ENCODE measurements around the gene TMCO6. TPM values are rescaled to one million over a fixed set of nuclear protein-coding genes. Genes with fewer than 3 reads are reported as not detected.
"Not testable (repeated sequence)": the region's sequence is repeated elsewhere in the genome, so short reads cannot be mapped to it uniquely, and the experiment has no call there.

Gene TMCO6
- total and polyA plus RNA-seq, 2 of the 8 experiments (the other 6 are each of a cell fraction or from before 2014, with no cell fraction given) = 29.0 to 40.9 TPM

DNA sequence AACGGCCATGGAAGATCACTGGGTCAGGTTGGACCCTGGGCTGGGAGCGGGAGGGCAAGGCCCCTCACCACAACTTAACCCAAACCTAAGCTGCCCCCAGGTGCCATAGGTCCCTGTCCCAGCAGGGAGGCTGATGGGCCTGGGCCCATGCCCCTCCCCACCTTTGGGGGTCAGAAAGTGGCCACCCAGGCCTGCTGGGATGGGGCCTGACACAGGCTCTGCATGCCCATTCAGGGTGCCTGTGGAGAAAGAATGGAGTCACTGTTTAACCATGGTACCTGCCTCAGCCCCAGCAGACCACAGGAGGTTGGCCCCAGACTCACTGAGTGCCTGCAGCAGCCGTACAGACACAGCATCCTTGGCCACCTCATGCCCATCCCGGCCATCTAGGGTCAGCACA is 31.8 kb downstream of the TMCO6 start:
- H4K20me1 ChIP-seq (replicated peaks in 1 of 2; ENCODE audit: control insufficient read depth in 1 of 2, insufficient read depth in 2 of 2, low read length in 2 of 2); H2AFZ ChIP-seq (ENCODE audit: low read length); H3K56ac ChIP-seq (replicated peaks; ENCODE audit: insufficient read length, low read depth, low read length); H4K8ac ChIP-seq (ENCODE audit: extremely low read depth, insufficient read depth, low read length); H4K91ac ChIP-seq (replicated peaks; ENCODE audit: insufficient read length, low read length); H3K4me1 ChIP-seq (replicated peaks in 1 of 4; ENCODE audit: control insufficient read depth in 3 of 4, insufficient read depth in 4 of 4, low read length in 3 of 4); H3K4ac ChIP-seq (replicated peaks; ENCODE audit: insufficient read length, low read depth, low read length); FAIRE-seq; H3K79me1 ChIP-seq (ENCODE audit: low read depth, low read length); H3K14ac ChIP-seq (ENCODE audit: insufficient read length); H2BK15ac ChIP-seq (ENCODE audit: low read length); H3K9ac ChIP-seq (replicated peaks in 1 of 4; ENCODE audit: extremely low read depth in 1 of 4, low read depth in 3 of 4, low read length in 3 of 4); H2BK5ac ChIP-seq (ENCODE audit: low read depth, low read length); H3K18ac ChIP-seq (ENCODE audit: extremely low read depth, low read length); H3K27ac ChIP-seq (ENCODE audit: low read depth, low read length); H3K9me3 ChIP-seq (ENCODE audit: insufficient read depth in 2 of 2, low read depth in 1 of 2, low read length in 1 of 2); H2BK120ac ChIP-seq (replicated peaks; ENCODE audit: low read depth, low read length); H2AK5ac ChIP-seq (ENCODE audit: low read depth, low read length); H3K23me2 ChIP-seq (ENCODE audit: low read depth, low read length); H3K4me2 ChIP-seq (ENCODE audit: insufficient read depth in 1 of 2, low read depth in 2 of 2, low read length in 2 of 2); H3K23ac ChIP-seq (ENCODE audit: insufficient read length); H4K5ac ChIP-seq (ENCODE audit: insufficient read length, low read depth, low read length); H3K4me3 ChIP-seq (ENCODE audit: extremely low read depth in 1 of 4, insufficient read depth in 2 of 4, low read depth in 3 of 4, low read length in 4 of 4); H3K27me3 ChIP-seq (replicated peaks in 1 of 4; ENCODE audit: control insufficient read depth in 3 of 4, extremely low read depth in 1 of 4, insufficient read depth in 3 of 4, low read length in 3 of 4); H2BK12ac ChIP-seq (ENCODE audit: low read depth, low read length); H2BK20ac ChIP-seq (ENCODE audit: low read length): not testable (repeated sequence)
- DNase-seq (ENCODE audit: low read depth in 1 of 2, low spot score in 2 of 2) = peak in 1 of 2 experiments; percentile 45
- CTCF ChIA-PET (ENCODE audit: partially characterized antibody) = interaction anchor here (1.1 to 1.2 kb wide), 2 partner anchors 9 to 946 kb away, joined by 3 to 4 read pairs; no protein-coding TSS in a partner anchor
- H3K36me3 ChIP-seq (ENCODE audit: control insufficient read depth in 2 of 4, insufficient read depth in 4 of 4, low read length in 3 of 4) = peaks cover 11 to 52% (median 36%) of the 10 kb centered on the region in 4 experiments
- peaks cover 0 to 10% of the 10 kb centered on the region in 2 experiments; a peak in 2 of 4 replicates for H3K79me2 ChIP-seq (ENCODE audit: control insufficient read depth in 1 of 2, insufficient read depth in 2 of 2, low read length in 2 of 2)
- 89% methylated on average over 4 of the region's 4 CpGs; no CpG with 5 or more reads in 1 of the 2 experiments for WGBS, 2 experiments (ENCODE audit: extremely low coverage in 1 of 2, insufficient coverage in 1 of 2, insufficient read length in 1 of 2, insufficient replicate concordance in 2 of 2, low coverage in 1 of 2, low lambda C conversion rate in 2 of 2, missing lambda C conversion rate in 1 of 2)
- POLR2A ChIA-PET (ENCODE audit: partially characterized antibody) = interaction anchor here (1.0 to 9.8 kb wide), 6 partner anchors 18 to 37 kb away, joined by 3 to 85 read pairs (median 7); partner anchors contain the start of genes HARS1, HARS2, IK and NDUFA2

All from H1 (cell line).